ENCODE measurements around the gene TMEM225.

- TF ChIP-seq CTCF (IDR thresholded peaks at IDR 0.05): no peak
- no peak for TF ChIP-seq POLR2A (IDR thresholded peaks at IDR 0.05)
- no peak for TF ChIP-seq EP300 (IDR thresholded peaks at IDR 0.05)
Measured at GRCh38 chr11:123899792-123900191, 14.3 kb upstream of the TMEM225 start.
